ENCODE data around the gene RB1.

The RB1 gene

GRCh38 chr13:48273346-48273745, 30.2 kb upstream of the RB1 start:
- H3K4me1 ChIP-seq: peaks cover 6% of the 10 kb centered on the region

GRCh38 chr13:48275507-48275906, 28.0 kb upstream of the RB1 start:
- H3K4me1 ChIP-seq: peaks cover 6% of the 10 kb centered on the region
- H3K4me3 ChIP-seq (ENCODE audit: low read depth, low read length): no peak overlapping the region
- no peaks in the 10 kb centered on the region for H3K9me3 ChIP-seq (ENCODE audit: control insufficient read depth, low read length)
- H3K4me2 ChIP-seq (ENCODE audit: low read length): no peak overlapping the region
- H2AFZ ChIP-seq: no peak overlapping the region
- H3K27ac ChIP-seq: no peak overlapping the region
- H3K27me3 ChIP-seq (ENCODE audit: control insufficient read depth, insufficient read depth, low read length): no peaks in the 10 kb centered on the region
- no peaks in the 10 kb centered on the region for H3K79me2 ChIP-seq
- TF ChIP-seq CTCF (IDR thresholded peaks at IDR 0.05): no peak
- no peak overlapping the region for H3K9ac ChIP-seq
- H3K36me3 ChIP-seq (ENCODE audit: control insufficient read depth, insufficient read depth, low read length): no peaks in the 10 kb centered on the region

More at GRCh38 chr13:48273346-48273745, 30.2 kb upstream of the RB1 start:
- Histone ChIP-seq H3K79me2 (no peaks in the 10 kb centered on the region), H3K27me3 (ENCODE audit: control insufficient read depth, insufficient read depth, low read length) (no peaks in the 10 kb centered on the region), H3K27ac (no peak overlapping the region), H3K4me2 (ENCODE audit: low read length) (no peak overlapping the region), H3K36me3 (ENCODE audit: control insufficient read depth, insufficient read depth, low read length) (no peaks in the 10 kb centered on the region), H3K4me3 (ENCODE audit: low read depth, low read length) (no peak overlapping the region), H3K9ac (no peak overlapping the region), H2AFZ (no peak overlapping the region), H3K9me3 (ENCODE audit: control insufficient read depth, low read length) (no peaks in the 10 kb centered on the region)
- TF ChIP-seq CTCF (IDR thresholded peaks at IDR 0.05): no peak

- Histone ChIP-seq H3K27me3 (ENCODE audit: control insufficient read depth, insufficient read depth, low read length) (no peaks in the 10 kb centered on the region), H3K4me2 (ENCODE audit: low read length) (no peak overlapping the region), H3K4me3 (ENCODE audit: low read depth, low read length) (no peak overlapping the region), H3K9ac (no peak overlapping the region), H2AFZ (no peak overlapping the region), H3K79me2 (no peaks in the 10 kb centered on the region), H3K27ac (no peak overlapping the region), H3K4me1 (peaks cover 6% of the 10 kb centered on the region), H3K36me3 (ENCODE audit: control insufficient read depth, insufficient read depth, low read length) (no peaks in the 10 kb centered on the region), H3K9me3 (ENCODE audit: control insufficient read depth, low read length) (no peaks in the 10 kb centered on the region)
- TF ChIP-seq CTCF (IDR thresholded peaks at IDR 0.05): no peak
Measured at GRCh38 chr13:48278806-48279205, 24.7 kb upstream of the RB1 start.

DNA sequence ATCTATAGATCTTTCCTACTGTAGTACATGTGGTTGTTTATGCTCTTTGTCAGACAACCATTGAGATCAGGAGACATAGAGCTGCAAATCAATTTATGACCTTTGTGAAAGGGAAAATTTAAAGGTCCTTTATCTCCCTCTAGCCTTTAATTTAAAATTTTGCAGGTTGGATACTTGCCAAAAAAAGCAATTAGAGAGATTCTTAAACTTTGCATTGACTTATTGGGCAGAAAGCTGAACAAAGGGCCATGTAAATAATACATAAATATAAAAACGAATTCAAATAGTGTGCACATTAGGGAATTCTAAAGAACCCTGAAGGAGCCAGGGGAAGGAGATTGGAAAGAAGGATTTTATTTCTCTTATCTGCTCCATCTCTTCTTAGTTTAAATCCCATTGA, 22.0 kb upstream of the RB1 start:
- no peak overlapping the region for H2AFZ ChIP-seq
- H3K4me1 ChIP-seq: peaks cover 6% of the 10 kb centered on the region
- no peaks in the 10 kb centered on the region for H3K79me2 ChIP-seq
- no peak for TF ChIP-seq CTCF (IDR thresholded peaks at IDR 0.05)
- no peak overlapping the region for H3K9ac ChIP-seq
- no peak overlapping the region for H3K4me3 ChIP-seq (ENCODE audit: low read depth, low read length)
- no peak overlapping the region for H3K27ac ChIP-seq
- H3K9me3 ChIP-seq (ENCODE audit: control insufficient read depth, low read length): no peaks in the 10 kb centered on the region
- H3K4me2 ChIP-seq (ENCODE audit: low read length): no peak overlapping the region
- H3K36me3 ChIP-seq (ENCODE audit: control insufficient read depth, insufficient read depth, low read length): no peaks in the 10 kb centered on the region
- no peaks in the 10 kb centered on the region for H3K27me3 ChIP-seq (ENCODE audit: control insufficient read depth, insufficient read depth, low read length)

GRCh38 chr13:48291730-48292129, 11.8 kb upstream of the RB1 start:
- H3K4me3 ChIP-seq (ENCODE audit: low read depth, low read length): no peak overlapping the region
- no peaks in the 10 kb centered on the region for H3K79me2 ChIP-seq
- TF ChIP-seq CTCF (IDR thresholded peaks at IDR 0.05): no peak
- H3K9me3 ChIP-seq (ENCODE audit: control insufficient read depth, low read length): no peaks in the 10 kb centered on the region
- no peak overlapping the region for H2AFZ ChIP-seq
- H3K4me1 ChIP-seq: no peaks in the 10 kb centered on the region
- H3K27ac ChIP-seq: no peak overlapping the region
- no peaks in the 10 kb centered on the region for H3K36me3 ChIP-seq (ENCODE audit: control insufficient read depth, insufficient read depth, low read length)
- H3K27me3 ChIP-seq (ENCODE audit: control insufficient read depth, insufficient read depth, low read length): no peaks in the 10 kb centered on the region
- no peak overlapping the region for H3K4me2 ChIP-seq (ENCODE audit: low read length)
- no peak overlapping the region for H3K9ac ChIP-seq

Data from parathyroid adenoma (tissue), 2 donors.